Measurements from ENCODE around the gene FANCB. TPM values are rescaled to one million over a fixed set of nuclear protein-coding genes. Genes with fewer than 3 reads are reported as not detected.

FANCB gene
- total RNA-seq, 1 experiment from 2014 or later = 22.4 TPM

- H3K4me1 ChIP-seq (ENCODE audit: low read length) = peaks cover 12% of the 10 kb centered on the region
- no peak overlapping the region for H3K4me2 ChIP-seq (ENCODE audit: low read depth, low read length, poor library complexity, severe bottlenecking)
- peaks cover 43% of the 10 kb centered on the region for H3K36me3 ChIP-seq (ENCODE audit: insufficient read depth, low read length)
- H3K9ac ChIP-seq (ENCODE audit: low read length) = no peak overlapping the region
- no peaks in the 10 kb centered on the region for H3K9me2 ChIP-seq (replicated peaks; ENCODE audit: insufficient read depth, low read length)
- no peak overlapping the region for H3K4me3 ChIP-seq (ENCODE audit: low read length)
- H3K9me3 ChIP-seq (ENCODE audit: low read length) = peaks cover 4% of the 10 kb centered on the region; the same call in 1 of the 2 replicates
- no peak for DNase-seq
- H3K27me3 ChIP-seq (ENCODE audit: low read length) = no peaks in the 10 kb centered on the region
- no peaks in the 10 kb centered on the region for H4K20me1 ChIP-seq (ENCODE audit: insufficient read depth, low read depth, low read length)
- no peaks in the 10 kb centered on the region for H3K79me2 ChIP-seq (ENCODE audit: low read length)
- H2AFZ ChIP-seq (ENCODE audit: low read length) = no peak overlapping the region
- no peak overlapping the region for H3K27ac ChIP-seq (ENCODE audit: low read length)
Observed at GRCh38 chrX:14902537-14902936, 29.7 kb upstream of the FANCB start.

- H3K4me3 ChIP-seq (ENCODE audit: low read length) = no peak overlapping the region
- H4K20me1 ChIP-seq (ENCODE audit: insufficient read depth, low read depth, low read length) = no peaks in the 10 kb centered on the region
- no peaks in the 10 kb centered on the region for H3K79me2 ChIP-seq (ENCODE audit: low read length)
- peaks cover 48% of the 10 kb centered on the region for H3K36me3 ChIP-seq (ENCODE audit: insufficient read depth, low read length)
- H3K9ac ChIP-seq (ENCODE audit: low read length) = no peak overlapping the region
- no peaks in the 10 kb centered on the region for H3K9me2 ChIP-seq (replicated peaks; ENCODE audit: insufficient read depth, low read length)
- no peak overlapping the region for H2AFZ ChIP-seq (ENCODE audit: low read length)
- peak; percentile 53 for DNase-seq
- H3K4me1 ChIP-seq (ENCODE audit: low read length) = peaks cover 12% of the 10 kb centered on the region
- H3K27me3 ChIP-seq (ENCODE audit: low read length) = no peaks in the 10 kb centered on the region
- H3K4me2 ChIP-seq (ENCODE audit: low read depth, low read length, poor library complexity, severe bottlenecking) = peak overlapping the region; percentile 31
- peak overlapping the region; percentile 54; the same call in 1 of the 2 replicates for H3K27ac ChIP-seq (ENCODE audit: low read length)
- no peaks in the 10 kb centered on the region; the same call in 1 of the 2 replicates for H3K9me3 ChIP-seq (ENCODE audit: low read length)
Observed at GRCh38 chrX:14899607-14900006, 26.7 kb upstream of the FANCB start.

- Histone ChIP-seq H3K4me1 (ENCODE audit: low read length) (peaks cover 12% of the 10 kb centered on the region), H3K79me2 (ENCODE audit: low read length) (no peaks in the 10 kb centered on the region), H3K9ac (ENCODE audit: low read length) (no peak overlapping the region), H3K9me3 (ENCODE audit: low read length) (no peaks in the 10 kb centered on the region), H3K9me2 (replicated peaks; ENCODE audit: insufficient read depth, low read length) (no peaks in the 10 kb centered on the region), H3K4me3 (ENCODE audit: low read length) (no peak overlapping the region), H4K20me1 (ENCODE audit: insufficient read depth, low read depth, low read length) (no peaks in the 10 kb centered on the region), H2AFZ (ENCODE audit: low read length) (no peak overlapping the region), H3K36me3 (ENCODE audit: insufficient read depth, low read length) (peaks cover 24% of the 10 kb centered on the region), H3K27ac (ENCODE audit: low read length) (no peak overlapping the region), H3K27me3 (ENCODE audit: low read length) (no peaks in the 10 kb centered on the region), H3K4me2 (ENCODE audit: low read depth, low read length, poor library complexity, severe bottlenecking) (no peak overlapping the region)
- no peak for DNase-seq
Observed at GRCh38 chrX:14897042-14897441, 24.2 kb upstream of the FANCB start.

GRCh38 chrX:14896273-14896672 is 23.4 kb upstream of the FANCB start:
- Histone ChIP-seq H3K4me2 (ENCODE audit: low read depth, low read length, poor library complexity, severe bottlenecking) (no peak overlapping the region), H3K36me3 (ENCODE audit: insufficient read depth, low read length) (peaks cover 22% of the 10 kb centered on the region), H3K9ac (ENCODE audit: low read length) (no peak overlapping the region), H3K9me3 (ENCODE audit: low read length) (no peaks in the 10 kb centered on the region), H3K4me1 (ENCODE audit: low read length) (peaks cover 12% of the 10 kb centered on the region), H3K4me3 (ENCODE audit: low read length) (no peak overlapping the region), H3K79me2 (ENCODE audit: low read length) (no peaks in the 10 kb centered on the region), H3K9me2 (replicated peaks; ENCODE audit: insufficient read depth, low read length) (no peaks in the 10 kb centered on the region), H2AFZ (ENCODE audit: low read length) (no peak overlapping the region), H3K27ac (ENCODE audit: low read length) (no peak overlapping the region), H3K27me3 (ENCODE audit: low read length) (no peaks in the 10 kb centered on the region), H4K20me1 (ENCODE audit: insufficient read depth, low read depth, low read length) (no peaks in the 10 kb centered on the region)
- no peak for DNase-seq

DNA sequence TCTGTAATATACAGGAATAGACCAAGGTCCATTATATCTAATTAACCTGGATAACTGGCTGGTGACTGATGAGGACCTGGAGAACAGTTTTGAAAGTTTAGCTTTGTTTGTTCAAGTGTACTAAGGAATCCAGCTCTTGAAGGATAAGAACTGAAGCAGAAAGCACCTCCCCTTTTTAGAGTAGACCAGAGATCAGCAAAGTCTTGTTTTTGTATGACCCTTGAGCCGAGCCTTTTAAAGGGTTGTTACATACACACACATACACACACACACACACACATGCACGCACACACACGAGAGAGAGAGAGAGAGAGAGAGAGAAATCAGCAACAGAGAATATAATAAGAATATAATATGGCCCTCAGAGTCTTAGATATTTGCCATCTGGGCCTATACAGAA is 13.4 kb upstream of the FANCB start:
- Histone ChIP-seq H3K4me2 (ENCODE audit: low read depth, low read length, poor library complexity, severe bottlenecking) (no peak overlapping the region), H4K20me1 (ENCODE audit: insufficient read depth, low read depth, low read length) (no peaks in the 10 kb centered on the region), H3K4me1 (ENCODE audit: low read length) (peaks cover 27% of the 10 kb centered on the region), H3K36me3 (ENCODE audit: insufficient read depth, low read length) (0 out of 2 replicates have a peak, but pooled peaks cover 3% of the 10 kb centered on the region), H3K9me2 (replicated peaks; ENCODE audit: insufficient read depth, low read length) (no peaks in the 10 kb centered on the region), H3K9ac (ENCODE audit: low read length) (no peak overlapping the region), H2AFZ (ENCODE audit: low read length) (no peak overlapping the region), H3K27me3 (ENCODE audit: low read length) (no peaks in the 10 kb centered on the region), H3K27ac (ENCODE audit: low read length) (no peak overlapping the region), H3K4me3 (ENCODE audit: low read length) (no peak overlapping the region), H3K79me2 (ENCODE audit: low read length) (peaks cover 43% of the 10 kb centered on the region), H3K9me3 (ENCODE audit: low read length) (no peaks in the 10 kb centered on the region)
- no peak for DNase-seq

GRCh38 chrX:14884714-14885113 is 11.8 kb upstream of the FANCB start:
- peaks cover 18% of the 10 kb centered on the region for H3K4me1 ChIP-seq (ENCODE audit: low read length)
- H3K79me2 ChIP-seq (ENCODE audit: low read length) = peaks cover 41% of the 10 kb centered on the region
- H2AFZ ChIP-seq (ENCODE audit: low read length) = no peak overlapping the region
- no peaks in the 10 kb centered on the region for H4K20me1 ChIP-seq (ENCODE audit: insufficient read depth, low read depth, low read length)
- H3K4me3 ChIP-seq (ENCODE audit: low read length) = no peak overlapping the region
- H3K9ac ChIP-seq (ENCODE audit: low read length) = no peak overlapping the region
- no peak overlapping the region for H3K4me2 ChIP-seq (ENCODE audit: low read depth, low read length, poor library complexity, severe bottlenecking)
- H3K9me3 ChIP-seq (ENCODE audit: low read length) = no peaks in the 10 kb centered on the region
- no peaks in the 10 kb centered on the region for H3K36me3 ChIP-seq (ENCODE audit: insufficient read depth, low read length)
- no peak for DNase-seq
- H3K27ac ChIP-seq (ENCODE audit: low read length) = peak overlapping the region; percentile 35; the same call in 1 of the 2 replicates
- no peaks in the 10 kb centered on the region for H3K27me3 ChIP-seq (ENCODE audit: low read length)
- no peaks in the 10 kb centered on the region for H3K9me2 ChIP-seq (replicated peaks; ENCODE audit: insufficient read depth, low read length)

DNA sequence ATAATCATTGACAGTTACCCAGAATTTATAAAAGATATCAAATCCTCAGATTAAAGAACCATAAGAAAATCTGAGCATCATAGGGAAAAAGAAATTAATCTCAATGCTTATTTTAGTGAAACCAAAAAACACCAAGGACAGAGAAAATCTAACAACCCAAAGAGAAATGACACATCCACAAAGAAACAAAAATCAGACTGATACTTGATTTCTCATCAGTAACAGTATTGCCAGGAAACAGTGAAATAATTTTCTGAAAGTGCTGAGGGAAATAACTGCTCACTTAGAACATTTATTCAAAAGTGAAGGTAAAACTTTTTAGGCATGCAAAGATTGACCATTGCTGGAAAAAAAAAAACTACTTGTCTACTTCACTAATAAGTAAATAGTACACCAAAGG is 11.0 kb upstream of the FANCB start:
- no peaks in the 10 kb centered on the region for H3K36me3 ChIP-seq (ENCODE audit: insufficient read depth, low read length)
- no peaks in the 10 kb centered on the region for H3K9me2 ChIP-seq (replicated peaks; ENCODE audit: insufficient read depth, low read length)

GRCh38 chrX:14875624-14876023 is 2.8 kb upstream of the FANCB start:
- peaks cover 24% of the 10 kb centered on the region for H3K4me1 ChIP-seq (ENCODE audit: low read length)
- H3K9ac ChIP-seq (ENCODE audit: low read length) = no peak overlapping the region
- H2AFZ ChIP-seq (ENCODE audit: low read length) = no peak overlapping the region
- H4K20me1 ChIP-seq (ENCODE audit: insufficient read depth, low read depth, low read length) = no peaks in the 10 kb centered on the region
- peaks cover 3% of the 10 kb centered on the region; the same call in 1 of the 2 replicates for H3K9me3 ChIP-seq (ENCODE audit: low read length)
- H3K27ac ChIP-seq (ENCODE audit: low read length) = no peak overlapping the region
- no peaks in the 10 kb centered on the region for H3K27me3 ChIP-seq (ENCODE audit: low read length)
- DNase-seq = no peak
- H3K9me2 ChIP-seq (replicated peaks; ENCODE audit: insufficient read depth, low read length) = no peaks in the 10 kb centered on the region
- no peak overlapping the region for H3K4me2 ChIP-seq (ENCODE audit: low read depth, low read length, poor library complexity, severe bottlenecking)
- H3K36me3 ChIP-seq (ENCODE audit: insufficient read depth, low read length) = peaks cover 16% of the 10 kb centered on the region
- H3K79me2 ChIP-seq (ENCODE audit: low read length) = peaks cover 83% of the 10 kb centered on the region
- H3K4me3 ChIP-seq (ENCODE audit: low read length) = no peak overlapping the region

More for the DNA sequence above, 11.0 kb upstream of the FANCB start:
- Histone ChIP-seq H2AFZ (ENCODE audit: low read length) (no peak overlapping the region), H3K27me3 (ENCODE audit: low read length) (no peaks in the 10 kb centered on the region), H3K27ac (ENCODE audit: low read length) (peak overlapping the region; percentile 35; the same call in 1 of the 2 replicates), H3K4me1 (ENCODE audit: low read length) (peaks cover 9% of the 10 kb centered on the region), H3K9me3 (ENCODE audit: low read length) (no peaks in the 10 kb centered on the region), H4K20me1 (ENCODE audit: insufficient read depth, low read depth, low read length) (no peaks in the 10 kb centered on the region), H3K9ac (ENCODE audit: low read length) (no peak overlapping the region), H3K79me2 (ENCODE audit: low read length) (peaks cover 41% of the 10 kb centered on the region), H3K4me2 (ENCODE audit: low read depth, low read length, poor library complexity, severe bottlenecking) (no peak overlapping the region), H3K4me3 (ENCODE audit: low read length) (no peak overlapping the region)
- DNase-seq = no peak
